Gastroesophageal sphincter (tissue), 3 donors: ENCODE measurements around the gene SLC36A4.

Experiments
- EP300 ChIP-seq: sonication (generic); formaldehyde crosslinking; IDR thresholded peaks from one replicate; pipeline ENCODE4 v1.6.1; 2017; ENCODE audit warnings: antibody characterized with exemption, mild to moderate bottlenecking
- POLR2AphosphoS5 ChIP-seq: sonication (generic); formaldehyde crosslinking; IDR thresholded peaks from one replicate; pipeline ENCODE4 v1.6.1; 2017; ENCODE audit warnings: antibody characterized with exemption
- TF ChIP-seq, protein P1 (sequence below), 4 experiments: fragments of 200-600 bp in 2 of 4; fragments of 450-650 bp in 2 of 4; sonication (generic) in 1 of 4; IDR thresholded peaks; one replicate each; pipeline ENCODE4 v1.5.1; 2017 to 2019; ENCODE audit warnings: antibody characterized with exemption in 4 of 4, mild to moderate bottlenecking in 2 of 4, moderate library complexity in 2 of 4

- TF ChIP-seq, protein P1, sequence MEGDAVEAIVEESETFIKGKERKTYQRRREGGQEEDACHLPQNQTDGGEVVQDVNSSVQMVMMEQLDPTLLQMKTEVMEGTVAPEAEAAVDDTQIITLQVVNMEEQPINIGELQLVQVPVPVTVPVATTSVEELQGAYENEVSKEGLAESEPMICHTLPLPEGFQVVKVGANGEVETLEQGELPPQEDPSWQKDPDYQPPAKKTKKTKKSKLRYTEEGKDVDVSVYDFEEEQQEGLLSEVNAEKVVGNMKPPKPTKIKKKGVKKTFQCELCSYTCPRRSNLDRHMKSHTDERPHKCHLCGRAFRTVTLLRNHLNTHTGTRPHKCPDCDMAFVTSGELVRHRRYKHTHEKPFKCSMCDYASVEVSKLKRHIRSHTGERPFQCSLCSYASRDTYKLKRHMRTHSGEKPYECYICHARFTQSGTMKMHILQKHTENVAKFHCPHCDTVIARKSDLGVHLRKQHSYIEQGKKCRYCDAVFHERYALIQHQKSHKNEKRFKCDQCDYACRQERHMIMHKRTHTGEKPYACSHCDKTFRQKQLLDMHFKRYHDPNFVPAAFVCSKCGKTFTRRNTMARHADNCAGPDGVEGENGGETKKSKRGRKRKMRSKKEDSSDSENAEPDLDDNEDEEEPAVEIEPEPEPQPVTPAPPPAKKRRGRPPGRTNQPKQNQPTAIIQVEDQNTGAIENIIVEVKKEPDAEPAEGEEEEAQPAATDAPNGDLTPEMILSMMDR (IDR thresholded peaks at IDR 0.05) = no peak
- no peak for TF ChIP-seq POLR2AphosphoS5
- no peak for TF ChIP-seq EP300
Measured at GRCh38 chr11:93244018-93244417, 46.2 kb upstream of the SLC36A4 start.
